Mesodermal cell (in vitro differentiated cells): ENCODE measurements around the gene GSTT4.

ENCODE experiments used
- H3K27ac ChIP-seq: 2 replicates; pipeline ENCODE4 v1.7.0; 2013; ENCODE audit warnings: mild to moderate bottlenecking, low read depth, low read length, moderate library complexity; ENCODE audit not compliant: severe bottlenecking
- H3K36me3 ChIP-seq: 2 replicates; pipeline ENCODE4 v1.7.1; 2013; ENCODE audit warnings: mild to moderate bottlenecking, low read length, moderate library complexity; ENCODE audit not compliant: control insufficient read depth, insufficient read depth
- H3K4me1 ChIP-seq: one replicate; pipeline ENCODE4 v1.7.1; 2013; ENCODE audit warnings: mild to moderate bottlenecking, low read length; ENCODE audit not compliant: insufficient read depth, control insufficient read depth, poor library complexity, severe bottlenecking
- H3K4me3 ChIP-seq: 2 replicates; pipeline ENCODE4 v1.7.0; 2013; ENCODE audit warnings: low read length, control low read depth, mild to moderate bottlenecking; ENCODE audit not compliant: insufficient read depth, poor library complexity, severe bottlenecking; ENCODE audit errors: extremely low read depth
- H3K9me3 ChIP-seq: 2 replicates; pipeline ENCODE4 v1.7.1; 2013; ENCODE audit warnings: mild to moderate bottlenecking, low read length, moderate library complexity; ENCODE audit not compliant: control insufficient read depth
- WGBS, 2 experiments: methylation state at CpG; one replicate each; pipeline ENCODE4 v1.1.5; 2013; ENCODE audit warnings: missing lambda C conversion rate in 2 of 2; ENCODE audit not compliant: insufficient coverage in 2 of 2; 5-methylcytosine and 5-hydroxymethylcytosine counted together

GSTT4 gene

GRCh38 chr22:24039046-24039445 is 33.8 kb upstream of the GSTT4 start:
- H3K4me3 ChIP-seq = no peak overlapping the region
- H3K4me1 ChIP-seq = peaks cover 25% of the 10 kb centered on the region
- H3K36me3 ChIP-seq = peaks cover 64% of the 10 kb centered on the region
- H3K9me3 ChIP-seq = no peaks in the 10 kb centered on the region
- no peak overlapping the region for H3K27ac ChIP-seq
- 94 to 95% methylated on average over 4 to 5 of the region's 6 CpGs for WGBS, 2 experiments

GRCh38 chr22:24037851-24038765 is 32.9 kb upstream of the GSTT4 start:
- 95 to 100% methylated on average over 4 to 6 of the region's 8 CpGs for WGBS, 2 experiments
- H3K36me3 ChIP-seq = peaks cover 56% of the 10 kb centered on the region
- no peak overlapping the region for H3K27ac ChIP-seq

GRCh38 chr22:24035296-24035695 is 30.0 kb upstream of the GSTT4 start:
- peaks cover 32% of the 10 kb centered on the region for H3K36me3 ChIP-seq
- no peaks in the 10 kb centered on the region for H3K9me3 ChIP-seq
- WGBS, 2 experiments = 95 to 97% methylated on average over 2 to 4 of the region's 5 CpGs
- H3K4me3 ChIP-seq = no peak overlapping the region
- H3K27ac ChIP-seq = no peak overlapping the region
- peaks cover 19% of the 10 kb centered on the region for H3K4me1 ChIP-seq

More at GRCh38 chr22:24037851-24038765, 32.9 kb upstream of the GSTT4 start:
- Histone ChIP-seq H3K4me1 (peaks cover 25% of the 10 kb centered on the region), H3K4me3 (no peak overlapping the region), H3K9me3 (no peaks in the 10 kb centered on the region)

GRCh38 chr22:24033731-24034130 is 28.5 kb upstream of the GSTT4 start:
- Histone ChIP-seq H3K4me3 (no peak overlapping the region), H3K27ac (no peak overlapping the region), H3K36me3 (peaks cover 18% of the 10 kb centered on the region), H3K4me1 (peaks cover 12% of the 10 kb centered on the region), H3K9me3 (no peaks in the 10 kb centered on the region)
- 100% methylated on average over 2 of the region's 4 CpGs for WGBS, 2 experiments

GRCh38 chr22:24030186-24030702 is 25.0 kb upstream of the GSTT4 start:
- peaks cover 6% of the 10 kb centered on the region for H3K4me1 ChIP-seq
- H3K4me3 ChIP-seq = no peak overlapping the region
- no peak overlapping the region for H3K27ac ChIP-seq
- peaks cover 5% of the 10 kb centered on the region for H3K36me3 ChIP-seq
- H3K9me3 ChIP-seq = no peaks in the 10 kb centered on the region

- WGBS, 2 experiments = 100% methylated on average over 1 of the region's 3 CpGs; no CpG with 5 or more reads in 1 of the 2 experiments
- no peaks in the 10 kb centered on the region for H3K9me3 ChIP-seq
- H3K4me1 ChIP-seq = peaks cover 6% of the 10 kb centered on the region
- no peak overlapping the region for H3K27ac ChIP-seq
- no peak overlapping the region for H3K4me3 ChIP-seq
- peaks cover 6% of the 10 kb centered on the region for H3K36me3 ChIP-seq
These were observed 24.1 kb upstream of the GSTT4 start for GRCh38 chr22:24029304-24029703.

- Histone ChIP-seq H3K4me1 (peaks cover under 1% of the 10 kb centered on the region), H3K9me3 (no peaks in the 10 kb centered on the region), H3K27ac (no peak overlapping the region), H3K4me3 (no peak overlapping the region), H3K36me3 (peaks cover 6% of the 10 kb centered on the region)
- WGBS, 2 experiments = 88% methylated on average over 2 of the region's 2 CpGs; no CpG with 5 or more reads in 1 of the 2 experiments
These were observed 23.3 kb upstream of the GSTT4 start for GRCh38 chr22:24028533-24028932.

- no peak overlapping the region for H3K4me3 ChIP-seq
- no peaks in the 10 kb centered on the region for H3K4me1 ChIP-seq
- H3K36me3 ChIP-seq = peaks cover 6% of the 10 kb centered on the region
- H3K9me3 ChIP-seq = no peaks in the 10 kb centered on the region
- H3K27ac ChIP-seq = no peak overlapping the region
- WGBS, 2 experiments = 86 to 89% methylated on average over 2 of the region's 2 CpGs
These were observed 22.7 kb upstream of the GSTT4 start for GRCh38 chr22:24027991-24028390.

- Histone ChIP-seq H3K9me3 (no peaks in the 10 kb centered on the region), H3K36me3 (peaks cover 6% of the 10 kb centered on the region), H3K4me1 (no peaks in the 10 kb centered on the region), H3K4me3 (no peak overlapping the region), H3K27ac (no peak overlapping the region)
- 93 to 94% methylated on average over 3 of the region's 3 CpGs for WGBS, 2 experiments
These were observed 22.2 kb upstream of the GSTT4 start for GRCh38 chr22:24027389-24027975.

GRCh38 chr22:24026733-24027132 is 21.5 kb upstream of the GSTT4 start:
- Histone ChIP-seq H3K4me1 (no peaks in the 10 kb centered on the region), H3K9me3 (no peaks in the 10 kb centered on the region), H3K4me3 (no peak overlapping the region), H3K27ac (no peak overlapping the region), H3K36me3 (peaks cover 6% of the 10 kb centered on the region)
- WGBS, 2 experiments = 100% methylated on average over 1 of the region's 3 CpGs; no CpG with 5 or more reads in 1 of the 2 experiments
